AML-193 (cell line): ENCODE results near the gene TNS3.

Experiments
- DNase-seq, 2 experiments: peaks; one replicate each; lab custom pipeline; 2025; lab: John Stamatoyannopoulos, UW

The TNS3 gene

DNA sequence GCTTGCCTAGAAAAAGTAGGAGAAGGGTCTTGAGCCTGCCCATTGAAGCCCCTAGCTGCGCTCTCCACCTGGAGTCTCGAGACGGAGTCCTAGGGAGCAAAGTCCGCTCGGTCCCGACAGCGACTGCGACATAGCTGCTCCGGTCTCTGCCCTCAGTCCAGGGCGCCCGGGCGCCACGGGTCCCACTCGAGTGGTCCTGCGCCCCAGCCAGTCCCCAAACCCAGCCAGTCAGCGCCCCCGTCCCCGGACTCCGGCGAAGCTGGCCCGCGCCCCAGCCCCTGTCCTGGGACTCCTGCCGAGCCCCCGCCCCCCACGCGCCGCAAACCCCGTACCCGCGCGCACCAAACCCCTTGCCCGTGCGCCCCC lies 490 bp downstream of the TNS3 start:
- no peak for DNase-seq

DNA sequence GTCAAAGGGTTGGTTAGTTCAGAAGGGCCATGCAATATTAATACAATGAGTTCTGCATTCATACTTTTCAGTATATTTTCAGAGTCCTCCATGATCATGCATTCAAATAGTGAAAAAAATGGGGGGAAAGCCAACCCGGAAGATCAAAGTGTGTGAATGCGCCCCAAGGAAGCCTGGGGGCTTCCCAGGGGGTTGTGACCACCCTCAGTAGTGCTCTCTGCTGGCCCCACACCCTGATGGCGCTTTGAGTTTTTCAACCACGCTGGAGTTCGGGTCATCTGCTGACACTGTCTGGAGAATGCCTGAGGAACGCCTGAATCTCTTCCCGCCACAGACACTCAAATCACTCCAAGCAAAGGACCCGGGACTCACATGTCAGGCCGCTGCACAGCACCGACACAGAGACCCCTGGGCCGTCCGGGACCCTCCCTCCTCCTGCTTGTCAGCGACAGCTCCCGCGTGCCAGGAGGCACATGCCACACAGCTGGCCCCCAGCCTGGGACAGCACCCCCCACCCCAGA lies 1.0 kb downstream of the TNS3 start:
- DNase-seq: no peak

DNA sequence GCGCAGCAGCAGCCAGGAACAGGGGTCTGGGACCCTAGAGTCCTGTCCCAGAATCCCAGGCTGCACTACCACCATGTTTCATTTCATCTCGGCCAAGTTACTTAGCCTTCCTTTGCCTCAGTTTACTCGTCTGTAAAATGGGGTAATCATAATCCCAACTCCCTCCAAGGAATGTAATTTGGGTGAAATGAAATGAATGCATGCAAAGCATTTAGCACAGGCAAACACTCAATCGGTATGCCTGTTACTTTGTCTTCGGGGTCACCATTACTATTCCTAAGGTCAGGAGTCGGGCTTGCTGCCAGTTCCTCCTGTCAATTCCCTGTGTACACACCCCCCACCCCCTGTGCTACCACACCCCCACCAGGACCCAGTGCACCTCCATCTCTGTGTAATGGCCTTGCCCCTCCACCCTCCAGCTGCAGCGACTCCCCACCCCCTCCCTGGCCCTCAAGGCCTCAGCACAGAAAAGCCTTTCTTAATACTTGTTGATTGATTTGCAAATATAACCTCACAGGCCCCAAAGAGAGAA lies 1.7 kb downstream of the TNS3 start:
- no peak for DNase-seq

DNA sequence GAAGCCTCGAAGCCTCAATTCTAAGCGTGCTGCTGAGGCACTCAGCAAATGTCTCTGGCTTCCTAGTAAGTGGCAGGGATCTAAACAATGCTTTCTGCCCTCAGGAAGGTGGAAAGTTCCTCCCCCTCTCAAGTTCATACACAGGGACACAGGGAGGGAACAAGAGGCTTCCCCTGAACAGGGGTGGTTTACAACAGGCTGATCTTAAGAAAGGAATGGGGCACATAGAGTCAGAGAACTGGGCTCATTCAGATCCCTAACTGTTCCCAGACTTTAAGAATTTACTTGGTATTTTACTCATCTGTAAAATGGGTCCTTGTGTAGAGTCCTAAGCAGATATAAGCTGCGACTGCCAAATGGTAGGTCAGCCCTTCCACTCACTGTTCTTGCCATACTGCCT lies 2.5 kb downstream of the TNS3 start:
- DNase-seq: no peak

DNA sequence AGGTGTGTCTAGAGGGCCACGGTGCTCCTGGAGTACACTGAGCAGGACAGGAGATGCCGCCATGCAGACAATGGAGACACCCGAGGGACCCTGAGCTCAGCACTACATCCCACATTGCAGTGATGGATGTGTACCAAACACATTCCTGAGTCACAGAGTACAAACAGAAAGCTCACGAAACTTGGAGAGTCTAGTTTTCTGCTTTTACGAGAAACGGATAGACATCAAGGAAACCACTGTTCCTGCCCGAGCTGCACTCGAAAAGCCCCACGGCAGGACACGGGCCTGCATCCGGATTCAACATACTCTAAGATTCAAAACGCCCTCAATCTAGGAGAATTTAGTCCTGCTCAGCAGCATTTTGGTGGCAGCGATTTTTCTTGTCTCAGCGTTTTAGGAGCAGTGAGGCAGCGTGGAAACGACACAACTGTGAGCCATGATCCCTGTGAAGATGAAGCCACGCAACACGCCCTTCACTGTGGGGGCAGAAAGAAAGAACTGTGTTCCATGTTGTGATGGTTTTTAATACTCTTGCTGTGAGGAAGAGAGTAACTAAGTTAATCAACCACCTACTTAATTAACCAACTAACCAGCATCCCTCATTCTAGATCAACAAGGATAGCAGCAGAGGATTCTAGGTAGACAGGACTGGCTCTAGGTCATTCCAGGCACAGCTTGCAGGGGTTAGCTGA lies 3.2 kb downstream of the TNS3 start:
- DNase-seq: no peak

- DNase-seq: no peak
These were observed 4.5 kb downstream of the TNS3 start for GRCh38 chr7:47577321-47577919.

DNA sequence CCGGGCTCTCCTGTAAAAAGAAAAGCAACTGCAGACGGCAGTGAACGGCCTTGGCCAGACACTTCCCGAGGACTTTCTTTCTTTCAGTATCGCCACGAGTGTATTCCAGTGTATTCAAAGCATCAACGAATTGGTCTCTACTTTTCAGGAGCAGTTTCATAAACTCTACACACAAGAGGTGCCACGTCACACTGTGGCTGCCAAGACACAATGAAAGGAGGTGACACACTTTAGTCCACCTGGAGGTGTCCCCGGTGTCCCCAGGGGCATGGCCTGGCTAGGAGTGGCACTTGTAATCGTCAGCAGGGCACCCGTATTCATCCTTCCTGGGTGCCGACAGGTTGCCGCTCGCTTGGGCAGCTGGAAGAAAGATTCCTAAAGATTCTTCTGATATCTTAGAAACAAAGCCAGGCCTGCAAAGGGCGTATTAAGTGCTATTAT lies 5.0 kb downstream of the TNS3 start:
- DNase-seq: no peak

- no peak for DNase-seq
These were observed 5.7 kb downstream of the TNS3 start for GRCh38 chr7:47576031-47576865.

- no peak for DNase-seq
These were observed 7.2 kb downstream of the TNS3 start for GRCh38 chr7:47574482-47575329.

DNA sequence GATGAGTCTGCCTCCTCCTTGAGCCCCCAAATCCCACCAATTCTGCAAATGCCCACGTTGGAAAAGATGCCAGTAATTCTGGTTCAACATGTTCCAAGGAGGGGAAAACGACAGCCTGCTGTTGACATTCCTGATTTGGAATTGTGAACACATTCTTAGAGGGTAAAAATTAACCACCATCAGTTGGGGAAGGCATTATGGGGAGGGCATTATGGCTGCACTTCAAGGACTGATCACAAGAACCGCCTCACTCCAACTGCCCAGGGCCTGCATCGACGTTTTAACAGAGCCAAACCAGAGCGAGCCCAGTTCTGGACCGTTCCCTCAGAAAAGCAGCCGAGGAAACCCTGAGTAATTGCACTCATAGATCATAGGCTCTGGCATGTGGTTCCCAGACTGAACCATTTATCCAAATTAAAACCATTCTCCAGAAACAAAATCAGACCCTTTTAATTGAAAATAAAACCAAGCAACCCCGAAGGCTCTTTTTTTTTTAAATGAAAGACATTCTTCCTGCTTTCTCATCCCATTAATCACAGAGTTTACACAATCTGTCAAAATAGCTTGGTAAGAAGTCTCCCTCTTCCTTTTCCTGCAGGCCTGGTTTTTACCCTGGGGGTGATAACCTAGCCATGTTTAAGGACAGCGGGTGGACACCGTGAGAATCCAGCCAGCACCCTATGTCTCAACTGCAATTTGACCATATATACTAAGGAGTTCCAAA lies 8.0 kb downstream of the TNS3 start:
- DNase-seq: no peak

- DNase-seq: no peak
These were observed 8.8 kb downstream of the TNS3 start for GRCh38 chr7:47572939-47573757.

DNA sequence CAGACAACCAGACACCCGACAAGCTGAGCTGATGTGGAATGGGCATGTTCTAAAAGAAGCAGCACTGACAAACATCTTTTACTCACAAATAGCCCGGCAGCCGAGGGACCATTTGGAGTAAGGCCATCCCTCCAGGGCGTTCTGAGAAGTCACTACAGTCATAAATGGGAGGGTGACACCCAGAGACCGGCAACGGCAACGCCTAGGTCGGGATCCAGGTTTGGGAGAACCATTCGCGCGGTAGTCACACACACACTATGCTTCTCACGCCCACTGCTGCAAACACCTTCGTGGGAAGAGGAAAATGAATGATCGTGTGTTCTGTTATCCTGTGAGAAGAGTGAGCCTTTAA lies 9.8 kb downstream of the TNS3 start:
- DNase-seq: no peak

- no peak for DNase-seq
These were observed 10.4 kb downstream of the TNS3 start for GRCh38 chr7:47571331-47572093.

- no peak for DNase-seq
These were observed 11.3 kb downstream of the TNS3 start for GRCh38 chr7:47570649-47571050.

GRCh38 chr7:47568547-47568946 lies 13.4 kb downstream of the TNS3 start:
- no peak for DNase-seq

GRCh38 chr7:47568056-47568455 lies 13.9 kb downstream of the TNS3 start:
- DNase-seq: no peak

DNA sequence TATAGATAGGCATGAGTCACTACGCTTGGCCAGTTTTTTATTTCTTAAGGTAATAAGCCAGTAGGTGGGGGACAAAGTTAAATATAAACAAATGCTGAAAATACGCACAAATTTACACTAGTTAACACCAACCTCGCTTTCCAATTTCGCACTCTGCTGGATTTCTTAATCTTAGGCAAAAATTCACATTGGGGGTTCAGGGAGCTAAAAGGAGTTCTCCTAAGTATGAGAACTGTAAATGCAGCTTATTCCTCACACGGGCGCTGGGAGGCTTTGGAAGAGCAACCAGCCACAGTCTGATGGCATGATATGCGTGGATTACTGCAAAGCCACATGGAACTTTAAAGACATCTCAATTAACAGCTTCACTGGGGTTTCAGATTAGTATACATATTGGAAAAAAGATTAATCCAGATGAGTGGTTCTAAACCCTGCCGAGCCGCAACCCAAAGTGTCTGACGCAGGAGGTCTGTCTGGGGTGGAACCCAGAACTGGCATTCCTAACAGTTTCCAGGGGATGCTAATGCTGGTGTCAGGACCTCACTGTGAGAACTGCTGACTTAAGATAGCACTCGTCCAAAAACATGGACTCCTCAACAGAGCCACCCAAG lies 16.2 kb downstream of the TNS3 start:
- no peak for DNase-seq

- no peak for DNase-seq
These were observed 18.4 kb downstream of the TNS3 start for GRCh38 chr7:47563521-47563920.
